HFF-Myc (cell line): Measurements from ENCODE around the gene STK32C.

ENCODE experiments used
- DNase-seq: peaks from one replicate; pipeline ENCODE4 v3.0.0-alpha.2; 2011; ENCODE audit warnings: low read depth; ENCODE audit errors: extremely low read depth
- H3K4me3 ChIP-seq: replicated peaks from 2 replicates; pipeline ENCODE4 v1.5.1; 2011; ENCODE audit warnings: low read depth, mild to moderate bottlenecking, control low read depth, low read length
- CTCF ChIP-seq: IDR thresholded peaks from 2 replicates; pipeline ENCODE4 v1.5.1; 2012; ENCODE audit warnings: mild to moderate bottlenecking, low read depth, low read length, control low read depth; ENCODE audit errors: missing control alignments

Gene STK32C

GRCh38 chr10:132166216-132166950 is 141.4 kb downstream of the STK32C start:
- no peak overlapping the region for H3K4me3 ChIP-seq
- no peak for DNase-seq
- no peak for TF ChIP-seq CTCF

GRCh38 chr10:132165416-132165980 is 142.3 kb downstream of the STK32C start:
- no peak for TF ChIP-seq CTCF
- DNase-seq: no peak
- no peak overlapping the region for H3K4me3 ChIP-seq

GRCh38 chr10:132164761-132165278 is 142.9 kb downstream of the STK32C start:
- no peak overlapping the region for H3K4me3 ChIP-seq
- no peak for DNase-seq
- TF ChIP-seq CTCF: no peak

- TF ChIP-seq CTCF: no peak
- no peak overlapping the region for H3K4me3 ChIP-seq
- no peak for DNase-seq
Measured at GRCh38 chr10:132163826-132164515, 143.8 kb downstream of the STK32C start.

- no peak overlapping the region for H3K4me3 ChIP-seq
- TF ChIP-seq CTCF: peak; percentile 13
- DNase-seq: no peak
Measured at GRCh38 chr10:132163278-132163765, 144.4 kb downstream of the STK32C start.

GRCh38 chr10:132162590-132163277 is 145.0 kb downstream of the STK32C start:
- no peak for DNase-seq
- H3K4me3 ChIP-seq: no peak overlapping the region
- TF ChIP-seq CTCF: no peak
